GM12874 (cell line): ENCODE results near the gene THADA.

Source experiments
- CTCF ChIP-seq: IDR thresholded peaks from 2 replicates; pipeline ENCODE4 v1.5.1; 2011; ENCODE audit warnings: low read depth, mild to moderate bottlenecking, control low read depth, low read length, moderate library complexity; ENCODE audit not compliant: insufficient read depth

THADA gene

DNA sequence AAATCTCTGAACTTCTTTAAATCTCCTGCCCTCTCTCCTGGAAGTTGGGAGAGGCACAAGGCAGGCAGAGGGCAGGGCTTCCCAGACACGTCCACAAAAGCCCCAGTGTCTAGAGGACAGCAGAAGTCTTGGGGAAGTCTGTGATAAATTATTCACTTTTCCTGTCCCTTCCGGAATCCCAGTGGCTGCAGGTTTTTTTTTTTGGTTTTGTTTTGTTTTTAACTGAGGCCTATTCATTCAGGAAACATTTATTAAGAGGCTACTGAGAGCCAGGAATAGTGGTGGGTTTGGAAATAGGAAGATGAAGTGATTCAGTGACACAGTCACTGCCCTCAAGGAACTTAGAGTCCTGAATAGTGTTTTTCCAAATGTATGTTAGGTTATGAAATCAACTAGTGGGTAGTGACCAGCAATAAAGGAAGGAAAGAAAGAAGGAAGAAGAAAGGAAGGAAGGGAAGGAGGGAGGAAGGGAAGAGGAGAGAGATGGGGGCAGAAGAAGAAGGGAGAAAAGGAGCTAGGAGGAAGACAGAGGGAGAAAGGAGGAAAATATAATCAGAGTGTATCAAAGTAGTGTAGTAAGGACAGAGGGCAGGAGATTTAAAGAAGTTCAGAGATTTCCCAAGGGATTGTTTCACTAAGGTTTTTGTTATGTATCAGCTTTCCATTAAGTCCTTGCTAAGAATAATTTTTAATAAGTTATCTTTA lies 270.6 kb downstream of the THADA start:
- TF ChIP-seq CTCF, result no peak

GRCh38 chr2:43324259-43325106 lies 271.4 kb downstream of the THADA start:
- TF ChIP-seq CTCF, result no peak

DNA sequence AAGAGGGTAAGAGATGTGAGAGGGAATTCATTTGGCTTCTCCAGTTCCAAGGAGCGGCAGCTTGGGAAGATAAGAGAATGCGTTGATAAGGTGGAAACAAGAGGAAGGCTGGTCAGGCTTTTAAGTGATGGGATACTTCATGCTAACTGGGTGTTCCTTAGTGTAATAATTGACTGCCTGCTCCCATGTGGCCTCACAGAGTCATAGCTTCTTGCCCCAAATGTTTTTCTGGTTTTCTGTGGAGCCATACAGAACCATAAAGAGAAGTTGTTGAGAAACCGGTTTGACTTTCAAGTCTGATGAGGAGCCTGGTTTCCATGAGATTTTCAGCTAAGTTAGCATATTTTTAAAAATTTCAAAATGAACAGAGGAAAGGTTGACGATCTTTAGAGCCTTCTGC lies 272.0 kb downstream of the THADA start:
- no peak for TF ChIP-seq CTCF

GRCh38 chr2:43321446-43321845 lies 274.4 kb downstream of the THADA start:
- no peak for TF ChIP-seq CTCF

- no peak for TF ChIP-seq CTCF
Observed at GRCh38 chr2:43319541-43319940, 276.3 kb downstream of the THADA start.

DNA sequence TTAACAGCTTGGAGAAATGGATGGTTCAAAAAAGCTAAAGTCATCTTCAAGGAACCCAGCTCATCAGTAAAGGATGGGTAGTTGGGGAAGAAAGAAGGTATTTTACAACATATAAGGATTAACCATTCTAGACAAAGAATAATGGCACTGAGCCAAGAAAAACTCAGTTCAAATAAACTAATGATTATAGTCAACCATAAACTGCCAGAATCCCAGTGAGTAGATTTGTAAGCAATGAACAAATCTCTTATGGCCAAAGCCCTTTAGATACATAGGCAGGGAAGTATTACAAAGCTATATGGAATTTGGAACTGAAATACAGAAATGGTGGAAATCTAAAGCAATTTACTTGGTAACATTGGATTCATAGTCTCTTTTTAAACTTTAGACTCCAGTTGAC lies 277.0 kb downstream of the THADA start:
- no peak for TF ChIP-seq CTCF

GRCh38 chr2:43317680-43318079 lies 278.2 kb downstream of the THADA start:
- no peak for TF ChIP-seq CTCF
